B cell (primary cell): ENCODE results near the gene RETREG1. TPM values are rescaled to one million over a fixed set of nuclear protein-coding genes. Genes with fewer than 3 reads are reported as not detected.

Experiments
- ATAC-seq: fragments of 200-7000 bp; cut with Tn5 transposase; one replicate; pipeline ENCODE4 v1.10.0; 2021; ENCODE audit warnings: low read depth, mild to moderate bottlenecking, moderate number of reproducible peaks, moderate library complexity
- CTCF ChIA-PET: fragments of 350-600 bp; sonication (Branson Sonifier 250); formaldehyde crosslinking; loops from one replicate; lab custom pipeline; 2021; ENCODE audit warnings: antibody characterized with exemption, inconsistent platforms; lab: Charles Lee
- POLR2A ChIA-PET: fragments of 350-600 bp; sonication (Branson Sonifier 250); formaldehyde crosslinking; loops from one replicate; lab custom pipeline; 2021; ENCODE audit warnings: antibody characterized with exemption; lab: Charles Lee
- DNase-seq: peaks from one replicate; pipeline ENCODE4 v3.0.0; 2013
- H2AFZ ChIP-seq: 2 replicates; pipeline ENCODE4 v1.6.1; 2012; ENCODE audit warnings: mild to moderate bottlenecking, low read depth, low read length; ENCODE audit not compliant: insufficient read depth, poor library complexity, severe bottlenecking
- H3K27ac ChIP-seq, 2 donors: 1 replicate in 1 of 2; 2 replicates in 1 of 2; pipeline ENCODE4 v1.5.1; 2012 to 2013; ENCODE audit warnings: low read length in 2 of 2, mild to moderate bottlenecking in 2 of 2, moderate library complexity in 1 of 2
- H3K27me3 ChIP-seq, 4 experiments: fragments of 200-600 bp in 1 of 4; sonication (generic) in 1 of 4; replicated peaks in 1 of 4; 1 replicate in 2 of 4; 2 replicates in 2 of 4; pipeline versions ENCODE4 v1.6.1 to v1.7.0; 2013 to 2016; ENCODE audit warnings: low read length in 3 of 4, mild to moderate bottlenecking in 2 of 4, mixed read lengths in 1 of 4, moderate library complexity in 1 of 4; ENCODE audit not compliant: insufficient read depth in 4 of 4, control insufficient read depth in 3 of 4; ENCODE audit errors: control extremely low read depth in 1 of 4
- H3K36me3 ChIP-seq, 2 experiments: replicated peaks in 1 of 2; 1 replicate in 1 of 2; 2 replicates in 1 of 2; pipeline versions ENCODE4 v1.6.1 to v1.7.1; 2013; ENCODE audit warnings: low read length in 1 of 2; ENCODE audit not compliant: insufficient read depth in 2 of 2, control insufficient read depth in 1 of 2; ENCODE audit errors: control extremely low read depth in 1 of 2, extremely low read depth in 1 of 2
- H3K4me1 ChIP-seq, 2 donors: fragments of 200-600 bp in 1 of 2; sonication (generic) in 1 of 2; 1 replicate in 1 of 2; 2 replicates in 1 of 2; pipeline versions ENCODE4 v1.5.1 to v1.6.1; 2013 to 2017; ENCODE audit warnings: low read length in 2 of 2; ENCODE audit not compliant: control insufficient read depth in 2 of 2, insufficient read depth in 2 of 2
- H3K4me2 ChIP-seq: replicated peaks from 2 replicates; pipeline ENCODE3; 2012; ENCODE audit warnings: mild to moderate bottlenecking, low read depth, low read length; ENCODE audit not compliant: poor library complexity, severe bottlenecking
- H3K4me3 ChIP-seq, 5 experiments: fragments of 200-600 bp in 1 of 5; sonication (generic) in 1 of 5; 1 replicate in 3 of 5; 2 replicates in 2 of 5; pipeline versions ENCODE4 v1.5.1 to v1.7.0; 2011 to 2016; ENCODE audit warnings: low read length in 4 of 5, mild to moderate bottlenecking in 4 of 5, low read depth in 2 of 5, control low read depth in 1 of 5, moderate library complexity in 1 of 5; ENCODE audit not compliant: insufficient read depth in 1 of 5; ENCODE audit errors: control extremely low read depth in 1 of 5, extremely low read depth in 1 of 5
- H3K79me2 ChIP-seq: fragments of 200-600 bp; sonication (generic); one replicate; pipeline ENCODE4 v1.6.0; 2016; ENCODE audit warnings: low read length; ENCODE audit not compliant: control insufficient read depth, insufficient read depth
- H3K9ac ChIP-seq: fragments of 200-600 bp; sonication (generic); 2 replicates; pipeline ENCODE4 v1.6.1; 2017; ENCODE audit warnings: mild to moderate bottlenecking, low read length, moderate library complexity
- H3K9me3 ChIP-seq, 3 donors: one replicate each; pipeline versions ENCODE4 v1.6.1 to v1.7.1; 2013; ENCODE audit warnings: low read length in 2 of 3; ENCODE audit not compliant: control insufficient read depth in 2 of 3, insufficient read depth in 1 of 3; ENCODE audit errors: control extremely low read depth in 1 of 3
- H4K20me1 ChIP-seq: 2 replicates; pipeline ENCODE4 v1.6.0; 2012; ENCODE audit warnings: mild to moderate bottlenecking, low read length; ENCODE audit not compliant: insufficient read depth, control insufficient read depth, poor library complexity, severe bottlenecking
- H3K27ac Mint-ChIP-seq: one replicate; pipeline ENCODE4 v1.8.0; 2021; ENCODE audit warnings: mixed read lengths
- H3K27me3 Mint-ChIP-seq: one replicate; pipeline ENCODE4 v1.8.0; 2021; ENCODE audit warnings: mixed read lengths
- H3K4me1 Mint-ChIP-seq: one replicate; pipeline ENCODE4 v1.8.0; 2021; ENCODE audit warnings: mixed read lengths
- H3K4me3 Mint-ChIP-seq: one replicate; pipeline ENCODE4 v1.8.0; 2021; ENCODE audit warnings: mixed read lengths
- H3K9me3 Mint-ChIP-seq: one replicate; pipeline ENCODE4 v1.8.0; 2022; ENCODE audit warnings: mixed read lengths; ENCODE audit not compliant: insufficient read depth
- CTCF ChIP-seq: fragments of 200-600 bp; IDR thresholded peaks from one replicate; pipeline ENCODE4 v1.8.0; 2022; ENCODE audit warnings: antibody characterized with exemption, mild to moderate bottlenecking
- EZH2 ChIP-seq: IDR thresholded peaks from 2 replicates; pipeline ENCODE4 v1.6.1; 2012; ENCODE audit warnings: borderline replicate concordance, low read depth, mild to moderate bottlenecking, moderate library complexity, low read length; ENCODE audit not compliant: insufficient read depth, poor library complexity, severe bottlenecking
- WGBS: methylation state at CpG from one replicate; pipeline ENCODE4 v1.1.5; 2013; ENCODE audit warnings: missing lambda C conversion rate; ENCODE audit not compliant: insufficient coverage; 5-methylcytosine and 5-hydroxymethylcytosine counted together
- intact Hi-C: fragments of 100-400 bp; cut with micrococcal nuclease; formaldehyde crosslinking; loops from one replicate; pipeline ENCODE4 v1.10.0; 2022
- polyA plus RNA-seq: library from polyadenylated mRNA; depleted of rRNA; stranded (reverse); fragments of >200 nt; gene quantifications from 2 replicates; pipeline ENCODE4 v1.2.3, GENCODE V29; 2012
- total RNA-seq, 2 donors: library from RNA; stranded (reverse); fragments of 120-200 nt in 1 of 2; gene quantifications; 1 replicate in 1 of 2; 2 replicates in 1 of 2; pipeline versions ENCODE4 v1.2.3 to v1.2.4, GENCODE V29; 2013 to 2022

The RETREG1 gene
- total and polyA plus RNA-seq, 2 donors (not counting 1 experiment from before 2014, with no cell fraction given) = 5.1 to 12.9 TPM

- Histone ChIP-seq H3K4me3 (no peak overlapping the region), H4K20me1 (peaks cover 56% of the 10 kb centered on the region), H3K9ac (no peak overlapping the region), H3K9me3 (no peaks in the 10 kb centered on the region), H3K4me2 (no peak overlapping the region), H3K27ac (peak overlapping the region in 1 of 2 donors; percentile 57), H3K79me2 (peaks cover 41% of the 10 kb centered on the region), H3K36me3 (peaks cover 22 to 76% of the 10 kb centered on the region in 2 experiments), H3K27me3 (no peaks in the 10 kb centered on the region), H3K4me1 (peaks cover 10 to 12% of the 10 kb centered on the region in 2 donors), H2AFZ (peak overlapping the region; percentile 4)
- ATAC-seq = peak; percentile 51
- CTCF ChIA-PET = interaction anchor here (0.7 to 3.1 kb wide), 21 partner anchors 8 to 1353 kb away, joined by 3 to 18 read pairs (median 5); no protein-coding TSS in a partner anchor
- Mint-ChIP-seq H3K27me3 (no peaks in the 10 kb centered on the region), H3K27ac (peak overlapping the region; percentile 70), H3K4me1 (peaks cover 49% of the 10 kb centered on the region), H3K4me3 (peak overlapping the region; percentile 61), H3K9me3 (no peaks in the 10 kb centered on the region)
- WGBS = 41% methylated on average over 3 of the region's 4 CpGs
- POLR2A ChIA-PET = interaction anchor here (1.0 to 1.3 kb wide), 2 partner anchors 9 to 10 kb away, joined by 3 to 4 read pairs; no protein-coding TSS in a partner anchor
- DNase-seq = peak; percentile 74
- intact Hi-C loops = loop anchor here (1.0 to 5.0 kb wide), 2 partner anchors 9 to 1349 kb away; partner anchors contain the start of gene ZNF622
- TF ChIP-seq CTCF (peak; percentile 83), EZH2 (no peak)
Observed at GRCh38 chr5:16456103-16456832, 160.5 kb downstream of the RETREG1 start.

DNA sequence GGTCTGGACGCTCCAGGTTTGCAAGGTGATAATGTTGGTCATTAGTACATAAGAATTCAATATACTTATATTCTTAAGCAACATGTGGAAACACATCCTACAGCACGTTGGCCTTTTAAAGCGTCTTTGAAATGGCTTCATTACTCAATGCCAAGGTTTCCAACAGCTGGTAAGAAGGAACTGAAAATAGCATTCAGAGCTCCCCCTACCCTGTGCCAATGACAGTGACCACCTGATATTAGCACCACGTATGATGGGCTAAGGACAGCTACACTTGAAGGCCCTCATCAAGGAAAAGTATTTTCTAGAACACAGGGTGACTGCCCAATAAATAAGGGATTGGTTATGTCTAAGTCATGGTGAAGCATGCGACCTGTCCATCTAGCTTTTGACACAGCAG, 161.1 kb downstream of the RETREG1 start:
- H3K9me3 Mint-ChIP-seq = no peaks in the 10 kb centered on the region
- peak overlapping the region; percentile 70 for H3K27ac Mint-ChIP-seq
- Histone ChIP-seq H3K4me3 (no peak overlapping the region), H3K9me3 (no peaks in the 10 kb centered on the region), H3K9ac (no peak overlapping the region), H3K79me2 (peaks cover 35% of the 10 kb centered on the region), H3K4me2 (no peak overlapping the region), H2AFZ (no peak overlapping the region), H3K27me3 (no peaks in the 10 kb centered on the region), H3K27ac (no peak overlapping the region), H4K20me1 (peaks cover 50% of the 10 kb centered on the region), H3K4me1 (peaks cover 7 to 9% of the 10 kb centered on the region in 2 donors), H3K36me3 (peaks cover 25 to 76% of the 10 kb centered on the region in 2 experiments)
- peaks cover 43% of the 10 kb centered on the region for H3K4me1 Mint-ChIP-seq
- ATAC-seq (no peak), DNase-seq (peak; percentile 15)
- 17% methylated on average over 2 of the region's 5 CpGs for WGBS
- TF ChIP-seq CTCF (no peak), EZH2 (no peak)
- ChIA-PET POLR2A (interaction anchor here (1.0 to 1.3 kb wide), 2 partner anchors 9 to 10 kb away, joined by 3 to 4 read pairs; no protein-coding TSS in a partner anchor), CTCF (interaction anchor here (0.9 to 3.1 kb wide), 19 partner anchors 8 to 1353 kb away, joined by 3 to 18 read pairs (median 6); no protein-coding TSS in a partner anchor)
- peak overlapping the region; percentile 61 for H3K4me3 Mint-ChIP-seq
- intact Hi-C loops = loop anchor here (1.0 to 5.0 kb wide), 2 partner anchors 10 to 1348 kb away; partner anchors contain the start of gene ZNF622
- no peaks in the 10 kb centered on the region for H3K27me3 Mint-ChIP-seq
